Measurements from ENCODE around the gene ACVR2B. TPM values are rescaled to one million over a fixed set of nuclear protein-coding genes. Genes with fewer than 3 reads are reported as not detected.

ACVR2B gene
- total RNA-seq = 1.0 and 1.5 TPM in 2 replicates

DNA sequence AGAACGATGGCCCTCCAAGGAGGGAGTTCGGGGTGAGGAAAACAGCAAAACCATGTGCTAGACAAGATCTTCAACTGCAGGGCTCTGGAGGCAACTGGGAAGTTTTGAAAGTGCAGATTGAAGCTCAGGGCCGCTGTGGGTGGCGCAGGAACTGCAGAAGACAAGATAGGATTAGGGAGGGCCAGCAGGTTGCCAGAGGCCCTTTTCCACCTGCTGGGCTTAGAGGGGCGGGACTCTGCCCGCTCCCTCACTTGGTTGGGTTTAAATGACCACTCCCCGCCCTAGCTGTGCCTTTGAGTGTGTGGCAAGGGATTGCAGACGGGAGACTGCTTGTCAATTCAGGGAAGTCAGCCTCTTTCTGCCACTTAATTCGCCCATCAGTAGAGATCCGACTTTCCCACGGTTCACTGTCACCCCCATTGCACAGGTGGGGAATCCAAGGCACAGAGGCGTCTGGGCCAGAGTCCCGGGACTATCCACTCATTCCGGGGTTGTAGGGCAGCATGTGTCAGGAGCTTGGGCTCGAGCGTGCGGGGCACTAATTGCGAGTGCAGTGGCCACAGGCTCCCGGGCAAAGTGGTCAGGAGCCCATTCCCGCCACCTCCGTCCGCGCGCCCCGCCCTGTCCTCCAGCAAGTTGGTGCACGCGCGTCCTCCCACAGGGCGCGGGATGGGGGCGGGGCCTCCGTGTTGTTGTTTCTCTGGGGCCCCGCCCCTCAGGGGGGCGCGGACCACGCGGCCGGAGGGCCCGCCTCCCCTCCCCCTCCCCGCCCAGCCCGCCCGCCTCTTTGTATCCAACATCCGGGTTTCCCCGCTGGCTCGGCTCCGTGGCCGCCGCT lies at the start of gene ACVR2B:
Gene ACVR2B (plus strand): TSS at position 816 of the 838 bp plus-strand sequence. CDS start 433 bp downstream, outside the sequence.

GRCh38 chr3:38496131-38496910 lies 42.6 kb downstream of the ACVR2B start, which contains the start of gene EXOG:
Gene EXOG (plus strand): TSS chr3:38496340. CDS start chr3:38496368, 28 bp downstream.

Other genes starting within 250 kb of the ACVR2B start
- gene SLC22A13, start 188.1 kb upstream of the ACVR2B start, total RNA-seq = not detected in 2 replicates
- gene SLC22A14, start 171.6 kb upstream of the ACVR2B start, total RNA-seq = not detected in 2 replicates
- gene XYLB, start 107.1 kb upstream of the ACVR2B start, total RNA-seq = 1.8 and 5.7 TPM in 2 replicates
- 4.9 and 7.0 TPM in 2 replicates for gene EXOG, start 42.5 kb downstream of the ACVR2B start, total RNA-seq
- 0.30 and 0.34 TPM in 2 replicates for gene SCN5A, start 195.8 kb downstream of the ACVR2B start, total RNA-seq